ENCODE data around the gene CD80.
A peak's percentile ranks its signal among the peaks of the same experiment; 100 is the strongest.

Gene CD80

GRCh38 chr3:119592861-119593260 lies 33.4 kb upstream of the CD80 start:
- DNase-seq (no peak), ATAC-seq (no peak)
- peaks cover 33% of the 10 kb centered on the region for H3K4me1 Mint-ChIP-seq
- H3K27ac Mint-ChIP-seq = no peak overlapping the region
- peaks cover 5% of the 10 kb centered on the region for H3K9me3 Mint-ChIP-seq
- H3K36me3 Mint-ChIP-seq (ENCODE audit: low read depth) = peaks cover 5% of the 10 kb centered on the region
- H3K4me3 Mint-ChIP-seq = no peak overlapping the region
- peaks cover 2% of the 10 kb centered on the region for H3K27me3 Mint-ChIP-seq

- peaks cover 5% of the 10 kb centered on the region for H3K36me3 Mint-ChIP-seq (ENCODE audit: low read depth)
- no peak for DNase-seq
- H3K4me3 Mint-ChIP-seq = no peak overlapping the region
- peaks cover 39% of the 10 kb centered on the region for H3K4me1 Mint-ChIP-seq
- peaks cover 2% of the 10 kb centered on the region for H3K27me3 Mint-ChIP-seq
- ATAC-seq = no peak
- H3K9me3 Mint-ChIP-seq = peaks cover 5% of the 10 kb centered on the region
- no peak overlapping the region for H3K27ac Mint-ChIP-seq
These were observed 31.3 kb upstream of the CD80 start for GRCh38 chr3:119590706-119591105.

- DNase-seq (no peak), ATAC-seq (no peak)
- Mint-ChIP-seq H3K4me3 (no peak overlapping the region), H3K4me1 (peaks cover 39% of the 10 kb centered on the region), H3K36me3 (ENCODE audit: low read depth) (peaks cover 5% of the 10 kb centered on the region), H3K27me3 (peaks cover 2% of the 10 kb centered on the region), H3K9me3 (peaks cover 5% of the 10 kb centered on the region), H3K27ac (no peak overlapping the region)
These were observed 29.8 kb upstream of the CD80 start for GRCh38 chr3:119589102-119589773.

DNA sequence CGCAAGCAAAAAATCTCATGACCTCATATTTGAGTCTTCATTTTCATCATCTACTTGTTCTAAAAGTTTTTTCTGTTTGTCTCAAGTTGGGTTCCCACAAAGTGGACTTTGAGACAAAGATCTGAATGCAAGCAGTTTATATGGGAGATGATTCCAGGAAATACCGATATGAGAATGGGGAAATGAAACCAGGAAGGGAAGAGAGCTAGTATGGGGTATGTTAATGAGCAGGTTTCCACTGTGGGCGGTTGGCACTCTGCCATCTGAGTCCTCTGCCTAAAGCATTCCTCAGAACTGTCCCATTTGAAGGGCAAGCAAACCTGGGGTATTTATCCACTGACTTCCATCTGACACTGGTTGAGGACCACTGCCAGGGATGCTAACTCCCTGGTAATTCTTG lies 28.7 kb upstream of the CD80 start:
- Mint-ChIP-seq H3K4me3 (no peak overlapping the region), H3K4me1 (peaks cover 39% of the 10 kb centered on the region), H3K9me3 (peaks cover 5% of the 10 kb centered on the region), H3K36me3 (ENCODE audit: low read depth) (peaks cover 5% of the 10 kb centered on the region), H3K27ac (peak overlapping the region; percentile 45), H3K27me3 (peaks cover 2% of the 10 kb centered on the region)
- peak; percentile 63 for DNase-seq
- peak; percentile 17 for ATAC-seq

- H3K4me1 Mint-ChIP-seq = peaks cover 47% of the 10 kb centered on the region
- DNase-seq = no peak
- peaks cover 9% of the 10 kb centered on the region for H3K36me3 Mint-ChIP-seq (ENCODE audit: low read depth)
- ATAC-seq = no peak
- H3K9me3 Mint-ChIP-seq = peaks cover 5% of the 10 kb centered on the region
- H3K27ac Mint-ChIP-seq = peak overlapping the region; percentile 59
- peaks cover 3% of the 10 kb centered on the region for H3K27me3 Mint-ChIP-seq
- H3K4me3 Mint-ChIP-seq = no peak overlapping the region
These were observed 27.3 kb upstream of the CD80 start for GRCh38 chr3:119586733-119587172.

DNA sequence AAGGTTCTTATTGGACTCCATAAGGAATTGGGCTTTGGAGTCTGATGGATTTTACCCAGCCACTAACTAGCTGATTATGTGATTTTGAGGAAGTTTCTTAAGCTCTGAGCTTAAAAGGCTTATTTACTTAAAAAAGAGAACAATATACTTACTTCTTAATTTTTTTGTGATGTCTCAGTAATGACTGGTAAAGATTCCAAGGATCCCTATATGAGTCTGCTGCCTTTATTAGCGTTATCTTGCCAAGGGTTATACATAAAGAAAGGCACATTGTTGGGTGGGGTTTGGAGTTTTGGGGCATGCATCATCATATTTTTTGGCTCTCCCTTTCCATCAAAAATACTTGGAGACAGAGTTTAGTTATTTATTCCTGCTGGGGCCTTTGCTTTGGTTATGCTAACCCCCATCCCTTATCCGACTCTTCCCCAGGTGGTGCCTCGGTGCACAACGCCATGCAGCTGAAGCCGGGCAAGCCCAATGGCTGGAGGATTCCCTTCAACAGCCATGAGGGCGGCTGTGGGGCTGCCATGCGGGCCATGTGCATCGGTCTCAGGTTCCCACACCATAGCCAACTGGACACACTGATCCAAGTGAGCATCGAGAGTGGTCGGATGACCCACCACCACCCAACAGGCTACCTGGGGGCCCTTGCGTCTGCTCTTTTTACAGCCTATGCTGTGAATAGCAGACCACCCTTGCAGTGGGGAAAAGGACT lies 26.6 kb upstream of the CD80 start:
- peaks cover 5% of the 10 kb centered on the region for H3K9me3 Mint-ChIP-seq
- no peak for DNase-seq
- peaks cover 9% of the 10 kb centered on the region for H3K36me3 Mint-ChIP-seq (ENCODE audit: low read depth)
- H3K4me1 Mint-ChIP-seq = peaks cover 47% of the 10 kb centered on the region
- no peak overlapping the region for H3K27ac Mint-ChIP-seq
- ATAC-seq = no peak
- H3K27me3 Mint-ChIP-seq = peaks cover 5% of the 10 kb centered on the region
- no peak overlapping the region for H3K4me3 Mint-ChIP-seq

DNA sequence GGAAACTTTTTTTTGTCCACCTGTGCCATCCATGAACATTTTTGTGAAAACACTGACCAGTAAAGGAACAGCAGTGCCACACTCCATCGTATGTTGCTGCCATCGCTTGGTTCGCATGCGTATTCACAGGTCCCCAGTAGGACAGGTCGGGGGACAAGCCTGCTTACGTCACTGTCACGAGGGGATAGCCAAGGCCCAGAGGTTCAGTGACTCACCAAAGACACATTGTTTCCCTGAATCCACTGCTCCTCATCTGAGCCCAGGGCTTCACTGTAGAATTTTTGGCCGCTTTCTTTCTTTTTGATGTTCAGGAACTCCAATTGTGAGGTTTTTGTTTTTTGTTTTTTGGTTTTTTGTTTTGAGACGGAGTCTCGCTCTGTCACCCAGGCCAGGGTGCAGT lies 25.8 kb upstream of the CD80 start:
- Mint-ChIP-seq H3K4me3 (no peak overlapping the region), H3K9me3 (peaks cover 4% of the 10 kb centered on the region), H3K27me3 (peaks cover 5% of the 10 kb centered on the region), H3K36me3 (ENCODE audit: low read depth) (peaks cover 8% of the 10 kb centered on the region), H3K27ac (no peak overlapping the region), H3K4me1 (peaks cover 51% of the 10 kb centered on the region)
- no peak for ATAC-seq
- DNase-seq = no peak

DNA sequence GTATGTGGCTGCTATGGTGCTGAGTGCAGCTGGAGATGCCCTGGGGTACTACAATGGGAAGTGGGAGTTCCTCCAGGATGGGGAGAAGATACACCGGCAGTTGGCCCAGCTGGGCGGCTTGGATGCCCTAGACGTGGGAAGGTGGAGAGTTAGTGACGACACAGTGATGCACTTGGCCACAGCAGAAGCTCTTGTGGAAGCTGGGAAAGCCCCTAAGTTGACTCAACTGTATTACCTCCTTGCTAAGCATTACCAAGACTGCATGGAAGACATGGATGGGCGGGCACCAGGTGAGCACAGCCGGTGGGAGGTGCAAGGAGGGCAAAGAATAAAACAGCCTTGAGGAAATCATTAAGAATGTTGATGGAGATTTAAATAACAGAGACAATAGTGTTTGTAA lies 22.8 kb upstream of the CD80 start:
- H3K4me1 Mint-ChIP-seq = peaks cover 32% of the 10 kb centered on the region
- peaks cover 6% of the 10 kb centered on the region for H3K27me3 Mint-ChIP-seq
- peak overlapping the region; percentile 60 for H3K27ac Mint-ChIP-seq
- peaks cover 4% of the 10 kb centered on the region for H3K36me3 Mint-ChIP-seq (ENCODE audit: low read depth)
- no peaks in the 10 kb centered on the region for H3K9me3 Mint-ChIP-seq
- peak; percentile 81 for ATAC-seq
- DNase-seq = peak; percentile 38
- H3K4me3 Mint-ChIP-seq = no peak overlapping the region

GRCh38 chr3:119580067-119580760 lies 20.8 kb upstream of the CD80 start:
- Mint-ChIP-seq H3K36me3 (ENCODE audit: low read depth) (peaks cover 4% of the 10 kb centered on the region), H3K27ac (peak overlapping the region; percentile 92), H3K27me3 (peaks cover 6% of the 10 kb centered on the region), H3K4me1 (peaks cover 26% of the 10 kb centered on the region), H3K4me3 (peak overlapping the region; percentile 84), H3K9me3 (no peaks in the 10 kb centered on the region)
- ATAC-seq = peak; percentile 21
- DNase-seq = peak; percentile 24

- H3K36me3 Mint-ChIP-seq (ENCODE audit: low read depth) = peaks cover 4% of the 10 kb centered on the region
- ATAC-seq (peak; percentile 72), DNase-seq (peak; percentile 72)
- peaks cover 6% of the 10 kb centered on the region for H3K27me3 Mint-ChIP-seq
- H3K4me3 Mint-ChIP-seq = peak within 1 kb of the TSS; percentile 84
- peaks cover 26% of the 10 kb centered on the region for H3K4me1 Mint-ChIP-seq
- no peaks in the 10 kb centered on the region for H3K9me3 Mint-ChIP-seq
- peak within 1 kb of the TSS; percentile 92 for H3K27ac Mint-ChIP-seq
These were observed 20.1 kb upstream of the CD80 start, which contains the start of gene ADPRH for GRCh38 chr3:119579366-119580066. TSS of gene ADPRH (plus strand) at chr3:119579492. CDS start at chr3:119582170, 2,678 bp downstream.

DNA sequence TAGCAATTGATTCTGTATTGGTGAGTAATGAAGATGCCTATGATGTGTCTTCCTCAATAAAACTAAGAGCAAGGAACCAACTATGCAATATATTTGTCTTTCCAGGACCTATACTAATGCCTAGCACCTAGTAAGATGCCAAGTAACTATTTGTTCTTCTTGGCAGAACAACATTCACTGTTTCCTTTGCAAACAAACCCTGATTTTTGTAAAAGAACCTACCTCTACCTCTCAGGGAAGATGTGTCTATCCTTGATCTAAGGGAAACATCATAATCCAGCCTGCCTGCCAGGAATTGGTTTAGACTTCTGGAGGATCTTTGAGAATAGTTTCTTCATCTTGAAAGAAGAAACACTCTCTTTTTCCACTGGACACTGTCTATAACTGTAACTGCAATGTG lies 16.1 kb upstream of the CD80 start:
- H3K4me3 Mint-ChIP-seq = no peak overlapping the region
- DNase-seq = no peak
- ATAC-seq = no peak
- H3K36me3 Mint-ChIP-seq (ENCODE audit: low read depth) = no peaks in the 10 kb centered on the region
- peaks cover 5% of the 10 kb centered on the region for H3K27me3 Mint-ChIP-seq
- H3K4me1 Mint-ChIP-seq = peaks cover 14% of the 10 kb centered on the region
- no peaks in the 10 kb centered on the region for H3K9me3 Mint-ChIP-seq
- H3K27ac Mint-ChIP-seq = no peak overlapping the region

- Mint-ChIP-seq H3K9me3 (no peaks in the 10 kb centered on the region), H3K27ac (no peak overlapping the region), H3K4me3 (no peak overlapping the region), H3K27me3 (peaks cover 15% of the 10 kb centered on the region), H3K4me1 (peaks cover 7% of the 10 kb centered on the region), H3K36me3 (ENCODE audit: low read depth) (peaks cover 1% of the 10 kb centered on the region)
- DNase-seq = no peak
- ATAC-seq = no peak
These were observed 12.3 kb upstream of the CD80 start for GRCh38 chr3:119571688-119572087.

DNA sequence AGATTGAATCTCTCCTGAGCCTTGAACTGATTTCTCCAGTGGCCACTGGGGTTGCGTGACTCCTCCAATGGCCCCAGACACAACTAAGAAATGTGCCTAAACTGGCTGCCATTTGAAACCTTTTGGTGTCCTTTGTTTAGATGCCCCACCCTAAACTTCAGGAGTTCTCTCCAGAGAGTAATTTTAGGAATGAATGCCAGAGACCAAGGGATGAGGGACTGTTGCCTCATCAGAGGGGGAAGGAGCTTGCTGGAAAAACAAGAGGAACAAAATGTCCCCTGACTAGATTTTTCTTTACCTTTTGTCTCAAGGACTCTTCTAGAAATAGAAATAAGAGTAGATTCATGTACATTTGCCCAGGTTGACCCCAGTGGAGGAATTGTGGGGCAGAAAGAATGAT lies 11.8 kb upstream of the CD80 start:
- Mint-ChIP-seq H3K27me3 (peaks cover 17% of the 10 kb centered on the region), H3K9me3 (no peaks in the 10 kb centered on the region), H3K27ac (no peak overlapping the region), H3K4me3 (no peak overlapping the region), H3K36me3 (ENCODE audit: low read depth) (peaks cover 1% of the 10 kb centered on the region), H3K4me1 (peaks cover 7% of the 10 kb centered on the region)
- no peak for DNase-seq
- ATAC-seq = no peak

DNA sequence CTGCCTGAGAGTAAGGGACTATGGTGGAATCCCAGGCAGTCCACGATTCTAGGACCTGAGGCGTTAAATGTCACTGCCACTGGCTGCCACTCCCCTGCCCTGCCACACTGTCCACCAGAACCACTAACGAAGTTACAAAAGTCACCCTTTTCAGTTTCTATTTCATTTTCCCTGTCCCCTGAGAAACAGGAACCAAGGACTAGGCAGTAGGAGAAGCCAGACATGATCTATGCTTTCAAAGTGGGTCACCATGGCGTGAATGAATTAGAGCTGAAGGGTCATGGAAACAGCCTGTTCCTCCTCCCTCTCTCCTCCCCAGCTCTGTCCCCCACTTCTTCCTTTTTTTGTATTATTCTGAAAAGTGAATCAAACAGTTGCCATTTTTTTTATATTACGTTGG lies 10.8 kb upstream of the CD80 start:
- peak; percentile 43 for ATAC-seq
- peaks cover 17% of the 10 kb centered on the region for H3K27me3 Mint-ChIP-seq
- DNase-seq = no peak
- peaks cover 7% of the 10 kb centered on the region for H3K4me1 Mint-ChIP-seq
- peaks cover 1% of the 10 kb centered on the region for H3K36me3 Mint-ChIP-seq (ENCODE audit: low read depth)
- no peak overlapping the region for H3K4me3 Mint-ChIP-seq
- H3K9me3 Mint-ChIP-seq = no peaks in the 10 kb centered on the region
- no peak overlapping the region for H3K27ac Mint-ChIP-seq
